Measurements from ENCODE around the gene A1BG.

The A1BG gene

DNA sequence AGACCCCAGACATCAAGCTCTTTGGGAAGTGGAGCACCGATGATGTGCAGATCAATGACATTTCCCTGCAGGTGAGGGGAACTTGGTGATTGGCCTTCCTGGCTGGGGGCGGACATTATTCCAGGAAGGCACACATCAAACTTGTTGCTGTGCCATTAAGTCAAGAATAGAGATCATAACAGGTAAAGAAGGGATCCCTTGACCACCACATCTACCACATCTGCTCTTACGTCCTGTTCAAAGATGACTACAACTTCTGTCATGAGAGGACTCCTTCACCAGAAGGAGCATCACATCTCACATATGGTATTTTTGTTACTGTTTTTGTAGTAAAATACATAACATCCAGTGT lies 34.9 kb upstream of the A1BG start:
- POLR2A ChIA-PET = interaction anchor here (1.6 to 4.2 kb wide), 5 partner anchors 12 to 156 kb away, joined by 4 to 28 read pairs (median 6); partner anchors contain the start of genes TRIM28, ZNF497, ZNF584 and ZSCAN22
- H3K4me1 ChIP-seq (ENCODE audit: control insufficient read depth, insufficient read depth, low read length) = peaks cover 16% of the 10 kb centered on the region
- H3K9me3 ChIP-seq (ENCODE audit: control insufficient read depth, insufficient read depth, low read depth, low read length) = no peaks in the 10 kb centered on the region

GRCh38 chr19:58387338-58388174 lies 34.3 kb upstream of the A1BG start:
- ChIA-PET POLR2A (interaction anchor here (1.6 to 4.2 kb wide), 6 partner anchors 10 to 156 kb away, joined by 4 to 28 read pairs (median 5); partner anchors contain the start of genes TRIM28, ZNF497, ZNF584 and ZSCAN22), CTCF (interaction anchor here (0.8 kb wide), 1 partner anchor 81 kb away, joined by 3 read pairs; no protein-coding TSS in a partner anchor)
- Histone ChIP-seq H3K9me3 (ENCODE audit: control insufficient read depth, insufficient read depth, low read depth, low read length) (no peaks in the 10 kb centered on the region), H3K4me3 (ENCODE audit: low read depth, low read length) (peak overlapping the region; percentile 77), H3K27ac (ENCODE audit: extremely low read depth, low read depth, low read length) (peak overlapping the region; percentile 68), H3K36me3 (ENCODE audit: control insufficient read depth in 2 of 2, insufficient read depth in 1 of 2, low read length in 2 of 2) (peaks cover 45 to 48% of the 10 kb centered on the region in 2 experiments), H3K4me1 (ENCODE audit: control insufficient read depth, insufficient read depth, low read length) (peaks cover 16% of the 10 kb centered on the region)
- TF ChIP-seq ZNF10 (tag by site-specific recombination; IDR thresholded peaks at IDR 0.05) (no peak), ZNF658 (tag by site-specific recombination; IDR thresholded peaks at IDR 0.05) (no peak), ZNF311 (tag by site-specific recombination; IDR thresholded peaks at IDR 0.05; ENCODE audit: borderline replicate concordance) (no peak), HOXC10 (CRISPR knock-in tag; IDR thresholded peaks at IDR 0.05) (0 out of 2 replicates have a peak, but pooled peaks have one; percentile 76), ZNF24 (tag by site-specific recombination; IDR thresholded peaks at IDR 0.05) (no peak), ZFP37 (tag by site-specific recombination; IDR thresholded peaks at IDR 0.05) (no peak), ZNF274 (IDR thresholded peaks at IDR 0.05; ENCODE audit: low read length) (no peak), ZNF274 (tag by site-specific recombination; IDR thresholded peaks at IDR 0.05; ENCODE audit: borderline replicate concordance) (no peak), ZNF157 (tag by site-specific recombination; IDR thresholded peaks at IDR 0.05) (no peak), ZBTB17 (tag by site-specific recombination; IDR thresholded peaks at IDR 0.05) (peak; percentile 76; the same call in 1 of the 2 replicates), ZNF571 (tag by site-specific recombination; IDR thresholded peaks at IDR 0.05) (no peak), HOXD13 (CRISPR knock-in tag; IDR thresholded peaks at IDR 0.05; ENCODE audit: borderline replicate concordance) (no peak), ZNF280C (tag by site-specific recombination; IDR thresholded peaks at IDR 0.05) (no peak), ZNF677 (tag by site-specific recombination; IDR thresholded peaks at IDR 0.05) (no peak), ZNF416 (tag by site-specific recombination; IDR thresholded peaks at IDR 0.05) (no peak), CTCF (tag by site-specific recombination; IDR thresholded peaks at IDR 0.05) (peak; percentile 47; the same call in 1 of the 2 replicates), IKZF3 (tag by site-specific recombination; IDR thresholded peaks at IDR 0.05) (no peak), ZNF518A (tag by site-specific recombination; conservative IDR thresholded peaks at IDR 0.05; ENCODE audit: low read depth) (no peak), PBX3 (CRISPR knock-in tag; IDR thresholded peaks at IDR 0.05) (0 out of 2 replicates have a peak, but pooled peaks have one; percentile 16)

More for the DNA sequence above, 34.9 kb upstream of the A1BG start:
- TF ChIP-seq ZBTB17 (tag by site-specific recombination; IDR thresholded peaks at IDR 0.05) (peak; percentile 9; the same call in 1 of the 2 replicates), ZNF558 (tag by site-specific recombination; IDR thresholded peaks at IDR 0.05) (no peak), SCRT2 (tag by site-specific recombination; IDR thresholded peaks at IDR 0.05) (peak; percentile 80), ZNF266 (tag by site-specific recombination; IDR thresholded peaks at IDR 0.05; ENCODE audit: low read depth) (no peak), ZNF184 (tag by site-specific recombination; IDR thresholded peaks at IDR 0.05) (no peak)
- Histone ChIP-seq H3K27ac (ENCODE audit: extremely low read depth, low read depth, low read length) (peak overlapping the region; percentile 68; the same call in 1 of the 2 replicates), H3K36me3 (ENCODE audit: control insufficient read depth in 2 of 2, insufficient read depth in 1 of 2, low read length in 2 of 2) (peaks cover 50 to 54% of the 10 kb centered on the region in 2 experiments), H3K4me3 (ENCODE audit: low read depth, low read length) (peak overlapping the region; percentile 77)
- CTCF ChIA-PET = interaction anchor here (0.6 to 0.8 kb wide), 2 partner anchors 81 to 205 kb away, joined by 3 to 5 read pairs; no protein-coding TSS in a partner anchor

Measured in HEK293 (cell line).